NCI-H82 treated with DMSO at 0.1 percent for 48 hours (cell line): ENCODE data around the gene STYX.

ENCODE experiments used
- DNase-seq: peaks from one replicate; lab custom pipeline; 2025; ENCODE audit not compliant: unreplicated experiment; lab: John Stamatoyannopoulos, UW

Gene STYX, protein sequence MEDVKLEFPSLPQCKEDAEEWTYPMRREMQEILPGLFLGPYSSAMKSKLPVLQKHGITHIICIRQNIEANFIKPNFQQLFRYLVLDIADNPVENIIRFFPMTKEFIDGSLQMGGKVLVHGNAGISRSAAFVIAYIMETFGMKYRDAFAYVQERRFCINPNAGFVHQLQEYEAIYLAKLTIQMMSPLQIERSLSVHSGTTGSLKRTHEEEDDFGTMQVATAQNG

GRCh38 chr14:52729925-52730708 lies at the start of gene STYX:
TSS of gene STYX (plus strand) at chr14:52730166. CDS start at chr14:52730475, 309 bp downstream.
- DNase-seq = peak; percentile 82

DNA sequence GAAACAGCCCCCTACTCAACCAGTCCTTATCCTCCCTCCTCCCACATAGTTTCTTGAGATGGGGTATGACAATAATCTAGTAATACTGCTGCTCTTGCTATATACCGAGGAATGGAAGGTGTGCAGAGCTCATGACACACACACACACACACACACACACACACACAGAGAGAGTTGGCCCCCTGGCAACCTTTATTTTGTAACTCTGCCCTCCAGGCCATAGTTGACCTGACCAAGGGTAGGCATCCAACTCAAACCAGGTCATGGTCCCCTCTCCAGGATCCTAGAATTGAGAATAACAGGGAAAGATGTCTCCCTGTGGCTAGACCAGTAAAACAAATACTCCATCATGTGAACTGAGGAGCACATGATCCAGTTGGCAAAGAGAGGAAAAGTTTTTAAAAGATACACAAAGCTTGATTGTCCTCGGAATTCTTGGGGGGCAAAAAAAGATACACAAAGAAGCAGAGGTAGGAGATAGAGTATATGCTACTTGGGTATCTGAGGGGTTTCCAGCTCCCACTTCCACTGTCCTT lies 45.9 kb upstream of the STYX start:
- DNase-seq = no peak

DNA sequence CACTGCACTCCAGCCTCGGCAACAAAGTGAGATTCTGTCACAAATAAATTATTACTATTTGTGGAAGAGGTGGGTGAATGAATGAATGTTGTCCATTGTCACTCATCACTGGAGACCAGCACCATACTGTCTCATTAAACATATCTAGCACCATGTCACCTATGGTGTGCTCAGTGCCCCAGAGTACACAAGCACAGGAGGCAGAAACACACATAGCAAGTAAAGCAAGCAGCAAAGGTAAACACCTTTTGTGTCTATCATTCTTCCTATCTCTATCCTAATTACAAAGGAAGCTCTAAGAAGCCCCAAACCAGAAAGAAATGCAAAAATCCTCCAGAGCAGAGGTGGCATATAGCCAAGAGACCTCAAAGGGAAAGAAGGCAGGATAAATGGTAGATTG lies 43.8 kb upstream of the STYX start:
- DNase-seq = no peak

DNA sequence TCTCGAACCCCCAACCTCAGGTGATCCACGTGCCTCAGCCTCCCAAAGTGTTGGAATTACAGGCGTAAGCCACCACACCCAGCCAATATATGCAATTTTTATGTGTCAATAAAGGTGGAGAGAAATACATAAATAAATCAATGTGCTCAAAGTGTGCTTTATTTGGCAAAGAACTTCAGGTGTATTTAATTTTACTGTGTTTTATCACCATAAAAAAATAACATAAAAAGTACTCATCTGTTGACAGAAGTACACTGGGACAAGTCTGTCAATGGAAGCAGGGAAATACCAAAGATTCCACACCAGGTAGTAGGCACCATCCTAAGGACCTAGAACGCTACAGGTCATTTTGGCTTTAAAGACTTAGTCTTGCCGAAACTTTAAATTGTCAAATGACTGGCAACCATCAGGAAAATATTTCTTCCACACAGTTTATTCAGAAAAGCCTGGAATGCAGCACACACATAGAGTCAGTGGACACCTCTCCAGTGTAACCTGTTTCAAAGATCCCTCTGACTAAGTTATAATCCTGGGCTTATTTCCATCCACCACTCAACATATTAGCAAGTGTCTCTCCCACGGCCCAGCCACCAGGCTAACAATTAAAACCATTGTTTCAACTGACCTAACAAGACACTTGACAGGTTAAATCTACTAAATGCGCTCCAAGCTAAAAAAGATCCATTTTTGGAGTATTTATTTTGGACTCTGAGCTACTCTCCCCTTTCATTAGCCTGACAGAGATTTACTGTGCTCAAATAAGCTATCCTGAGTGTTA lies 38.8 kb upstream of the STYX start:
- no peak for DNase-seq

DNA sequence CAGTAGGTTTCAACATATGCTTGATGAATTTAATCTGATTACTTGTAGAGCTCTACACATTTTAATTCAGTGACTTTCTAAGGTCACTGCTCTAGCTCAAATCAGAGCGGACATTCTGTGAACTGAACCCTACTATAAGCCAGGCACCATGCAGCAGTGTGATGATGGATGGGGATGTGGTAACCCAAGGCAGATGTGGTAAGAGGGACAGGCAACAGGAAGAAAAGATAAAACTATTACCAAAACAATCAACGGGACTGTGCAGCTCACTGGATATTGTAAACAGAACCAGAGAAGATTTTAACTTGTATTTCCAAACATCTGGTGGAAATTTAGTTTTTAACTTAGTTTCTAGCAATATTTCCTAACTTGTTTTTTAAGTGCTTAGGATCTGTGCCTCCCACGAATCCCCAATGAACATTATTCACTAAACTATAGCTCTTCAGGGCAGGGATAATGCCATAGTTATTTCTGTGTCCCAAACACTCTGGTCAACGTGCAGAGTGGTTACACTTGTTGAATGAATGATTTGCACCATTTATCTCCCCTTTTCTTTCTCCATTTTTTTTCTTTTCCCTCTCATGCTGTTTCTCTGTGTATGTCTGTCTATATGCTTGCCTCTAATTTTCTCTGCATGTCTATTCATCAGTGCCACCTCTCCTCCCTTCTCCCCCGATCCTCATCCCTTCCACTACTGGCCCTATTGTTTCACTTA lies 37.6 kb upstream of the STYX start:
- peak; percentile 23 for DNase-seq

- no peak for DNase-seq
Observed at GRCh38 chr14:52693036-52693435, 36.9 kb upstream of the STYX start.

DNA sequence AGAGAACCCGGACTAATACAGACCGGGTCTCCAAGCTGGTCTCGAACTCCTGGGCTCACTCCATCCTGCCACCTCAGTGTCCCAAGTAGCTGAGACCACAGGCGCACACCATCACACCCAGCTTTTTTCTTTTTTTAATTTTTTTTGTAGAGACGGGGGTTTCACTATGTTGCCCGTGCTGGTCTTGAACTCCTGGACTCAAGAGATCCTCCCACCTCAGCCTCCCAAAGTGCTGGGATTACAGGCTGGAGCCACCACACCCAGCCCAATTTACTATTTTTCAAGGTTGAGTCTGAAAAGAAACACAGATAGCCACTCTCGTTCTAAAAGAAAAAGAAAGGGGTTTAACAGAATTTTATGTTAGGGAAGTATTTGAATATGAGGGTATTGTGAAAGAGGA lies 36.4 kb upstream of the STYX start:
- no peak for DNase-seq

- DNase-seq = no peak
Observed at GRCh38 chr14:52694761-52695480, 35.0 kb upstream of the STYX start.

DNA sequence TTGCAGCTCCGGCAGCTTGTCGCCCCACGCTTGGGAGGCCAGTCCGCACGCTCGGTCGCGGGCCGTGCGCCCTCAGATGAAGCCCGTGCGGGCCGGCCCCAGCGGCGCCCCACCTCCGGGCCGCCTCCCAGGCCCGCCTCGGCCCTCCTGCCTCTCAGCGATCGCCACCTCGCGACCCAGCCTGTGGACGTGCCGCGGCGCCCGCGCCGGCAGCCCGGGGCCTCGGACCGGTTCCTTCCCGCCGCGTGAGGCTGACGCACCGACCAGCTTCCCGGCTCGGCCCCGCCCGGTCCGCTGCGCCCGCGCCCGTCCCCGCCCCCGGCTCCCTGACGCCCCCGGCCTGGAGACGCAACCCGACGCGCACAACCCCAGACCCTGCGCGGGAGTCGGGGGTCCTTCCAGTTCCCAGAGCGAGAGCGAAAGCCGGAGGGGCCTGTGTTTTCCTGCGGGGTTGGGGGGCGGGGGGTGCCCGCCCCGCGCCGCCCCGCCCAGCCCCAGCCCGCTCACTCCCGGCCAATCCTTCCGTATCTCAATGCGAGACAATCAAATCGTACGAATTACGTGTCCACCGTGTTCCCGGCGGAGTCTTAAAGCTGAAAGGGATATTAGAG lies 34.4 kb upstream of the STYX start, which contains the start of gene ERO1A:
Gene ERO1A (minus strand): TSS at position 78 of the 611 bp plus-strand sequence. CDS start 77 bp downstream, at position 1.
- DNase-seq = peak; percentile 30

DNA sequence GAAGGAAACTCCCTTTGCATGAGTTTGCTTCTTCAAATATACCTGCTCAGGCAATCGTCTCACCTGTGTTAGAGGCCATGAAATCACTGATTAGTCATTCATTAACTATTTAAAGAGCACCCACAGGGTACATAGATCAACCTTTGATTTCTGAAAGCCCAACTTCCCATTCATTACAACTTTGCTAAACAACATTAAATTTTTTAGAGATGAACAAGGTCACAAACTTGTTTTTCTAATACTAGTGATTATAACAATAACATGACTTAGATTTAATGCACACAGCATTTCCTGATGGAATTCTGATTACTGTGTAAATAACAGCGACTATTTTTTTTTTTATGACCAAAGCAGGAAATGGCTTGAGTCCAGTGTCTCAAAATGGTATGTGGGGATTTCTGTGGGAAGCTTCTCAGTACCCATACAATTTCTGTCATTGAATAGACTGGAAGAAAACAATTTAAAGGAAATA lies 29.2 kb upstream of the STYX start:
- DNase-seq = no peak

DNA sequence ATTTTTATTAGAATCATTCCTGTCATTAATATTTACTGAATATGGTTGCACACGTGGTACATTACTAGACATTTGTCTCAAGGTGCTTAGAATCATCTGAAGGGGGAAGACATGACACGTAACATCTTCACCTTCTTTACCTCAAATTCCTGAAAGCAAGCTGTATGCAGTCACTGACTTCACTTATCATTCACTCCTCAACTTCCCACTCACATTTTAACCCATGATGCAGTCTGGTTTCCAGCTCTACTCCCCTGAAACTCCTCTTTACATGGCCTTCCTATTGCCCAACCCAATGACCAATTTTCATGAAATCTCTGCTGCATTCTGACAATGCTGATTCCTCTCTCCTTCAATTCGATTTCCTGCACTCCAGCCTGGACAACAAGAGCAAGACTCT lies 28.7 kb upstream of the STYX start:
- DNase-seq = no peak

- no peak for DNase-seq
Observed at GRCh38 chr14:52703225-52703624, 26.7 kb upstream of the STYX start.

GRCh38 chr14:52703664-52704063 lies 26.3 kb upstream of the STYX start:
- DNase-seq = no peak

DNA sequence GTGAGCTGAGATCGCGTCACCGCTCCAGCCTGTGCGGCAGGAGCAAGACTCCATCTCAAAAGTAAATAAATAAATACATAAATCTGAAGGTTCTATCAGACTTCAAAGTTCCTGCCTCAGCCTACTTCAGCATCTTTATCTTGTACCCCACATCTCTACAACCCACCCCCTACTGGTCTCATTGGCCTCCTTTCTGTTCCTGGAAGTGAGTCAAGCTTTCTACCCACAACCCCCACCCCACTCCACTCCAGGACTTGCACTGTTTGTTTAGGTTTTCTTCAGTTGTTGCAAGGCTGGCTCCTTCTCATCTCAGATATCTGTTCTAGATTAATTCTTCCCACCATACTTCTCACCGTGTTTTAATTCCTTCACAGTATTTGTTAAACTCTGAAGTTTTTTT lies 23.7 kb upstream of the STYX start:
- no peak for DNase-seq

DNA sequence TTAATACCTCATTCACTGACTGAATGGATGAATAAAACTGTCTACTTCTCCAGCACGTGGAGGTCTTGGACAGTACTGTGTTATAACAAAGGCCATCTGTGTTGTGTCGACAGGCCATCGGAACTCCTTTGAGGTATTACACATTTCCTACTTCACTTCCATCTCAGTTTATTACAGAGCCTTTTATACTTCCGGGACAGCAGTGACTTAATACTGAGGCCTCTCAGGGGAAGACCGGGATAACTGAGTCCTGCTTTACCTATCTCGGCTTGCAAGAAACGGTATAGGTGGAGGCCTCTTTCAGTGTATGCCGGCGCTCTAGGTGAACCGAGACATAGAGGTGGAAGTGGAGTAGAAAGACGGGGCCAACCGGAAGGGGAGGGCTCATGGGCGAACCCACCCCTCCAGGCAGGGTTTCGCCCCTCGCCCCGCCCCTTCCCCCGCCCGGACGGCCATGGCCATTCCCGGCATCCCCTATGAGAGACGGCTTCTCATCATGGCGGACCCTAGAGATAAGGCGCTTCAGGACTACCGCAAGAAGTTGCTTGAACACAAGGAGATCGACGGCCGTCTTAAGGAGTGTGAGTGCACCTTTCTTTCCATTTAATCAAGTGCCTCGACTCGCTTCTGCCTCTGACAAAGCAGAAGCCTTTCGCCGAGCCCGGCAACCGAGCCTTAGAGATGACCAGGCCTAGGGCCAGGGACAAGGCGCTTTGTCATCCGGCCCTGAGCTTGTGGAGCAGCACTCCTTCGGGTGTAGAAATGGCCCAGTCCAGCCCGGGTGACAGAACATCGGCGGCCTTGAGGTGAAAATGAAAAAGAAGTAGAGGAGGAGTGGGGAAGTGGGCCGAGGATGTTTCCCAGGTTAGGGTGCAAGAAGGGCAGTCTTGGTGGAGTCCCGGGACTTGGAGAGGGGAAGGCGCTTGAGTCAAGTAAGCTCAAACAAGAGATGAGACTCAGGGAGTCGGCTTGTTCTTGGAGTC lies 23.0 kb upstream of the STYX start, which contains the start of gene PSMC6:
Gene PSMC6 (plus strand): TSS at position 477 of the 983 bp plus-strand sequence. CDS start 20 bp downstream, at position 497.
- peak; percentile 73 for DNase-seq

- no peak for DNase-seq
Observed at GRCh38 chr14:52711666-52712065, 18.3 kb upstream of the STYX start.

DNA sequence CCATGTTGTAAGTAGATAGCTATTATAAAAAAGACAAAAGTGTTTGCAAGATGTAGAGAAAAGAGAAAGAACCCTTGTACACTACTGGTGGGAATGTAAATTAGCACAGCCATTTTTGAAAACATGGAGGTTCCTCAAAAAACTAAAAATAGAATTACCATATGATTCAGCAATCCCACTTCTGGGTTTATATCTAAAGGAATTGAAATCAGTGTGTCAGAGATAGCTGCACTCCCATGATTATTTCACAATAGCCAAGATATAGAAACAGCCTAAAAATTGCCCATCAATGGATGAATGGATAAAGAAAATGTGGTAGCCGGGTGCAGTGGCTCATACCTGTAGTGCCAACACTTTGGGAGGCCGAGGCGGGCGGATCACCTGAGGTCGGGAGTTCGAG lies 13.8 kb upstream of the STYX start:
- DNase-seq = no peak
